G401.6 (cell line): ENCODE measurements around the gene TYW1B.
"Not testable (repeated sequence)": the region's sequence is repeated elsewhere in the genome, so short reads cannot be mapped to it uniquely, and the experiment has no call there.

Source experiments
- FAIRE-seq: peaks from 2 replicates; lab custom pipeline; 2012; peaks lifted over from hg19 to GRCh38; lab: Jason Lieb, UNC

The TYW1B gene

GRCh38 chr7:72695482-72695881, 132.5 kb downstream of the TYW1B start:
- not testable (repeated sequence) for FAIRE-seq

- FAIRE-seq = not testable (repeated sequence)
These were observed 136.6 kb downstream of the TYW1B start for GRCh38 chr7:72691442-72691841.

GRCh38 chr7:72690177-72690576, 137.8 kb downstream of the TYW1B start:
- FAIRE-seq = peak; percentile 27

GRCh38 chr7:72689344-72689743, 138.7 kb downstream of the TYW1B start:
- FAIRE-seq = not testable (repeated sequence)

- FAIRE-seq = not testable (repeated sequence)
These were observed 146.8 kb downstream of the TYW1B start for GRCh38 chr7:72681211-72681610.

- FAIRE-seq = not testable (repeated sequence)
These were observed 151.1 kb downstream of the TYW1B start for GRCh38 chr7:72676880-72677279.

GRCh38 chr7:72676086-72676690, 151.8 kb downstream of the TYW1B start:
- not testable (repeated sequence) for FAIRE-seq

GRCh38 chr7:72675686-72676085, 152.3 kb downstream of the TYW1B start:
- FAIRE-seq = peak; percentile 28

GRCh38 chr7:72674394-72674793, 153.6 kb downstream of the TYW1B start:
- FAIRE-seq = no peak

- FAIRE-seq = not testable (repeated sequence)
These were observed 157.2 kb downstream of the TYW1B start for GRCh38 chr7:72670850-72671249.

GRCh38 chr7:72668435-72668834, 159.6 kb downstream of the TYW1B start:
- not testable (repeated sequence) for FAIRE-seq

GRCh38 chr7:72667049-72667448, 161.0 kb downstream of the TYW1B start:
- not testable (repeated sequence) for FAIRE-seq

GRCh38 chr7:72648574-72648973, 179.4 kb downstream of the TYW1B start:
- FAIRE-seq = not testable (repeated sequence)

GRCh38 chr7:72643708-72644107, 184.3 kb downstream of the TYW1B start:
- not testable (repeated sequence) for FAIRE-seq

GRCh38 chr7:72641485-72642248, 186.3 kb downstream of the TYW1B start:
- peak; percentile 6 for FAIRE-seq

GRCh38 chr7:72640740-72641139, 187.3 kb downstream of the TYW1B start:
- peak; percentile 91 for FAIRE-seq

- not testable (repeated sequence) for FAIRE-seq
These were observed 192.6 kb downstream of the TYW1B start for GRCh38 chr7:72635273-72635908.

GRCh38 chr7:72632765-72633292, 195.2 kb downstream of the TYW1B start:
- not testable (repeated sequence) for FAIRE-seq

- FAIRE-seq = not testable (repeated sequence)
These were observed 199.6 kb downstream of the TYW1B start for GRCh38 chr7:72628375-72628774.

- not testable (repeated sequence) for FAIRE-seq
These were observed 201.5 kb downstream of the TYW1B start for GRCh38 chr7:72626428-72627011.

GRCh38 chr7:72625721-72626423, 202.1 kb downstream of the TYW1B start:
- not testable (repeated sequence) for FAIRE-seq

GRCh38 chr7:72622532-72622931, 205.5 kb downstream of the TYW1B start:
- FAIRE-seq = no peak
